Psoas muscle (tissue), 8 donors: ENCODE data around the gene CCNG2. TPM values are rescaled to one million over a fixed set of nuclear protein-coding genes. Genes with fewer than 3 reads are reported as not detected.

Source experiments
- ATAC-seq, 4 donors: fragments of 200-7000 bp; cut with Tn5 transposase; one replicate each; pipeline ENCODE4 v1.9.1; 2020; ENCODE audit warnings: moderate library complexity in 3 of 4, mild to moderate bottlenecking in 2 of 4
- DNase-seq, 2 donors: peaks; one replicate each; pipeline ENCODE4 v3.0.0-alpha.2; 2020
- H3K27ac ChIP-seq: fragments of 200-600 bp; one replicate; pipeline ENCODE4 v1.8.0; 2022
- H3K27me3 ChIP-seq, 3 donors: fragments of 200-600 bp in 1 of 3; one replicate each; pipeline versions ENCODE4 v1.6.1 to v1.8.0; 2013 to 2022; ENCODE audit warnings: low read length in 2 of 3, mild to moderate bottlenecking in 2 of 3, moderate library complexity in 1 of 3; ENCODE audit not compliant: insufficient read depth in 3 of 3
- H3K36me3 ChIP-seq, 2 donors: fragments of 200-600 bp in 1 of 2; one replicate each; pipeline versions ENCODE4 v1.6.1 to v1.8.0; 2013 to 2022; ENCODE audit warnings: low read depth in 1 of 2, mild to moderate bottlenecking in 1 of 2, moderate library complexity in 1 of 2; ENCODE audit not compliant: insufficient read depth in 1 of 2
- H3K4me1 ChIP-seq: fragments of 200-600 bp; one replicate; pipeline ENCODE4 v1.8.0; 2022
- H3K4me3 ChIP-seq: fragments of 200-600 bp; one replicate; pipeline ENCODE4 v1.8.0; 2022; ENCODE audit warnings: mild to moderate bottlenecking
- H3K9me3 ChIP-seq: fragments of 200-600 bp; one replicate; pipeline ENCODE4 v1.8.0; 2022
- CTCF ChIP-seq: fragments of 200-600 bp; IDR thresholded peaks from one replicate; pipeline ENCODE4 v1.8.0; 2022; ENCODE audit warnings: antibody characterized with exemption
- WGBS, 3 donors: extraction: QIAGEN DNeasy Blood & Tissue Kit; methylation state at CpG; one replicate each; pipeline versions ENCODE4 v1.1.6 to v1.1.7; 2013; 5-methylcytosine and 5-hydroxymethylcytosine counted together
- intact Hi-C, 2 donors: fragments of 100-400 bp; cut with DNase I; formaldehyde crosslinking; loops; one replicate each; pipeline versions ENCODE4 v1.11.0 to v1.14.2; 2022
- polyA plus RNA-seq, 3 donors: library from polyadenylated mRNA; stranded (reverse); fragments of 200-250 nt; gene quantifications; one replicate each; pipeline ENCODE4 v1.2.3, GENCODE V29; 2013
- total RNA-seq, 4 donors: library from RNA; stranded (reverse); fragmentation: NEBNext Ultra II Directional in 2 of 4; extraction: Animal tissue kit (Norgen Biotek cat#: 25700) in 2 of 4; gene quantifications; one replicate each; pipeline versions ENCODE4 v1.2.1 to v1.2.4, GENCODE V29; 2021 to 2023
- donor health status: healthy with polysubstance abuse.
- donor health status: DM: no; HTN: no; CAD: no; lungs with moderate emphysema.
- donor health status: Bipolar disorder and iron deficiency.
- donor health status: healthy.
- donor health status: DM: yes; HTN: yes; CAD: no.
- donor health status: DM: no; HTN: no; CAD: no.
- donor health status: DM: no; HTN: no; CAD: no.
- donor health status: DM: yes; HTN: yes; CAD: no.

Gene CCNG2
- total and polyA plus RNA-seq, 7 donors, result 3.1 to 34.6 (median 7.0) TPM

- WGBS, 3 donors, result 61 to 70% (median 61%) methylated on average over 4 of the region's 4 CpGs
- TF ChIP-seq CTCF, result no peak
- no peak for DNase-seq
- Histone ChIP-seq H3K27ac (no peak overlapping the region), H3K9me3 (no peaks in the 10 kb centered on the region), H3K4me3 (no peak overlapping the region), H3K27me3 (no peaks in the 10 kb centered on the region), H3K36me3 (no peaks in the 10 kb centered on the region), H3K4me1 (peaks cover 11% of the 10 kb centered on the region)
- no peak for ATAC-seq
- intact Hi-C loops, result loop anchor here (5.0 kb wide), 3 partner anchors 58 to 203 kb away; partner anchors contain the start of gene CCNI (in 1 of the 2)
Measured at GRCh38 chr4:77154761-77155499, 2.1 kb upstream of the CCNG2 start.

- H3K4me3 ChIP-seq, result peak overlapping the region; percentile 92
- H3K9me3 ChIP-seq, result no peaks in the 10 kb centered on the region
- WGBS, 3 donors, result 28 to 32% (median 30%) methylated on average over 15 of the region's 15 CpGs
- intact Hi-C loops, result loop anchor here (5.0 kb wide), 3 partner anchors 59 to 204 kb away; partner anchors contain the start of gene CCNI (in 1 of the 2)
- DNase-seq (no peak), ATAC-seq (no peak)
- H3K36me3 ChIP-seq, result peaks cover 0 to 4% of the 10 kb centered on the region in 2 donors
- H3K27ac ChIP-seq, result peak overlapping the region; percentile 77
- no peak for TF ChIP-seq CTCF
- H3K27me3 ChIP-seq, result no peaks in the 10 kb centered on the region
- peaks cover 11% of the 10 kb centered on the region for H3K4me1 ChIP-seq
Measured at GRCh38 chr4:77155631-77156452, 1.2 kb upstream of the CCNG2 start.

- 0% methylated on average over 17 of the region's 17 CpGs for WGBS, 3 donors
- intact Hi-C loops, result loop anchor here (5.0 kb wide), 3 partner anchors 59 to 204 kb away; partner anchors contain the start of gene CCNI (in 1 of the 2)
- Histone ChIP-seq H3K4me3 (peak overlapping the region; percentile 92), H3K9me3 (no peaks in the 10 kb centered on the region), H3K36me3 (peaks cover 0 to 11% of the 10 kb centered on the region in 2 donors), H3K4me1 (peaks cover 11% of the 10 kb centered on the region), H3K27me3 (no peaks in the 10 kb centered on the region), H3K27ac (peak overlapping the region; percentile 77)
- TF ChIP-seq CTCF, result no peak
- ATAC-seq (peak; percentile 97 to 99 (median 98)), DNase-seq (peak; percentile 91 to 95)
Measured at GRCh38 chr4:77156533-77156911, 485 bp upstream of the CCNG2 start.

DNA sequence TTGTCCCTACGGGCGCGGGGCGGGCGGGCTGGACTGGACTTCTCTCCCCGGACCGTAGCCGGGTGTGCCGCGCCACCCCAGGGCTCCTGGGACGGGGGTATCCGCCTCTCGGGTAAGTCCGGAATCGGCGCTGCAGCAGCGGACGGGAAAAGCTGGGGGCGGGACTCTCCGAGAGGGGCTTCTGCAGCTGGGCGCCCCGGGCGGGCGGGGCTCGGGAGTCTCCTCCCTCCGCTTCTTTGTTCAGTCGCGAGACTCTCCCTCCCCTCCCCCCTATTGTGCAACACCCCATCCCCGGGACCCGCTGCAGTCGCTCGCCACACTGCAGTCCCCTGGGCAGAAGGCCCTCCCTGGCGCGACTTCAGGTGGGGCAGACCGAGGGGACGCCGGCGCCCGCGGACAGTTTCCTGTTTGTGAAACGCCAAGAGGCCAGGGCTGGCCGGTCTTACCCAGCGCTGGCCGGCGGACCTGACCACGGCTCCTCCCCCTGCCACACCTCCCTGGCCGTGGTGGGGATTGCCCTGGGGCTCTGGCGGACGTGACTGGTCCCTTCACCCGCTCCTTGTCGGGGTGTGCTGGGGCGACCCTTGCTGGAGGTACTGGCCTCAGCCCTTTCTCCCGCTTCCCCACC lies 966 bp downstream of the CCNG2 start:
- peak; percentile 88 to 93 for DNase-seq
- peak; percentile 66 to 79 (median 70) for ATAC-seq

More for the DNA sequence above, 966 bp downstream of the CCNG2 start:
- Histone ChIP-seq H3K27me3 (no peaks in the 10 kb centered on the region), H3K36me3 (peaks cover 0 to 26% of the 10 kb centered on the region in 2 donors), H3K4me3 (peak overlapping the region; percentile 92), H3K9me3 (no peaks in the 10 kb centered on the region), H3K4me1 (peaks cover 11% of the 10 kb centered on the region), H3K27ac (peak overlapping the region; percentile 77)
- intact Hi-C loops, result loop anchor here (5.0 kb wide), 3 partner anchors 61 to 206 kb away; partner anchors contain the start of gene CCNI (in 1 of the 2)
- 0 to 1% (median 1%) methylated on average over 26 to 53 of the region's 53 CpGs for WGBS, 3 donors
- TF ChIP-seq CTCF, result no peak
